ENCODE data around the gene NIM1K. TPM values are rescaled to one million over a fixed set of nuclear protein-coding genes. Genes with fewer than 3 reads are reported as not detected.

NIM1K gene
- total RNA-seq, 1 donor from 2014 or later, result 6.0 TPM

- intact Hi-C loops (cut with DNase I), result no loop called here
- TF ChIP-seq, protein P1, sequence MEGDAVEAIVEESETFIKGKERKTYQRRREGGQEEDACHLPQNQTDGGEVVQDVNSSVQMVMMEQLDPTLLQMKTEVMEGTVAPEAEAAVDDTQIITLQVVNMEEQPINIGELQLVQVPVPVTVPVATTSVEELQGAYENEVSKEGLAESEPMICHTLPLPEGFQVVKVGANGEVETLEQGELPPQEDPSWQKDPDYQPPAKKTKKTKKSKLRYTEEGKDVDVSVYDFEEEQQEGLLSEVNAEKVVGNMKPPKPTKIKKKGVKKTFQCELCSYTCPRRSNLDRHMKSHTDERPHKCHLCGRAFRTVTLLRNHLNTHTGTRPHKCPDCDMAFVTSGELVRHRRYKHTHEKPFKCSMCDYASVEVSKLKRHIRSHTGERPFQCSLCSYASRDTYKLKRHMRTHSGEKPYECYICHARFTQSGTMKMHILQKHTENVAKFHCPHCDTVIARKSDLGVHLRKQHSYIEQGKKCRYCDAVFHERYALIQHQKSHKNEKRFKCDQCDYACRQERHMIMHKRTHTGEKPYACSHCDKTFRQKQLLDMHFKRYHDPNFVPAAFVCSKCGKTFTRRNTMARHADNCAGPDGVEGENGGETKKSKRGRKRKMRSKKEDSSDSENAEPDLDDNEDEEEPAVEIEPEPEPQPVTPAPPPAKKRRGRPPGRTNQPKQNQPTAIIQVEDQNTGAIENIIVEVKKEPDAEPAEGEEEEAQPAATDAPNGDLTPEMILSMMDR (IDR thresholded peaks at IDR 0.05), result no peak
- Histone ChIP-seq H3K27me3 (no peaks in the 10 kb centered on the region), H3K9me3 (no peaks in the 10 kb centered on the region), H3K27ac (no peak overlapping the region), H3K36me3 (no peaks in the 10 kb centered on the region), H3K4me3 (no peak overlapping the region), H3K4me1 (no peaks in the 10 kb centered on the region)
- ATAC-seq (no peak), DNase-seq (no peak)
Measured at GRCh38 chr5:43216941-43217340, 24.9 kb downstream of the NIM1K start.

DNA sequence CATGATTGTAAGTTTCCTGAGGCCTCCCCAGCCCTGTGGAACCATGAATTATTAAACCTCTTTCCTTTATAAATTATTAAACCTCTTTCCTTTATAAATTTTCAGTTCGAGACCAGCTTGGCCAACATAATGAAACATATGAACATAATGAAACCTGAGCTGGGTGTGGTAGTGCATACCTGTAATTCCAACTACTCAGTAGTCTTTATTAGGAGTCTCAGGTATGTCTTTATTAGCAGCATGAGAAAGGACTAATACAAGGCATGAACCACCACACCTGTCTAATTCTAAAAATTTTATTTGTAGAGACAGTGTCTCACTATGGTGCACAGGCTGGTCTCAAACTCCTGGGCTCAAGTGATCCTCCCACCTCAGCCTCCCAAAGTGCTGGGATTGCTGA is 27.1 kb downstream of the NIM1K start:
- no peaks in the 10 kb centered on the region for H3K4me1 ChIP-seq
- H3K9me3 ChIP-seq, result no peaks in the 10 kb centered on the region
- intact Hi-C loops (cut with DNase I), result no loop called here
- no peaks in the 10 kb centered on the region for H3K27me3 ChIP-seq
- TF ChIP-seq, protein P1 (IDR thresholded peaks at IDR 0.05), result no peak
- no peaks in the 10 kb centered on the region for H3K36me3 ChIP-seq
- H3K4me3 ChIP-seq, result no peak overlapping the region
- ATAC-seq (no peak), DNase-seq (no peak)
- H3K27ac ChIP-seq, result no peak overlapping the region

GRCh38 chr5:43221502-43221901 is 29.5 kb downstream of the NIM1K start:
- DNase-seq, result no peak
- TF ChIP-seq, protein P1 (IDR thresholded peaks at IDR 0.05), result no peak
- Histone ChIP-seq H3K4me3 (no peak overlapping the region), H3K9me3 (no peaks in the 10 kb centered on the region), H3K27ac (no peak overlapping the region), H3K36me3 (no peaks in the 10 kb centered on the region), H3K27me3 (no peaks in the 10 kb centered on the region), H3K4me1 (no peaks in the 10 kb centered on the region)
- intact Hi-C loops (cut with DNase I), result no loop called here
- ATAC-seq, result no peak

- no peak for ATAC-seq
- DNase-seq, result no peak
- intact Hi-C loops (cut with DNase I), result no loop called here
Measured at GRCh38 chr5:43225649-43226245, 33.7 kb downstream of the NIM1K start.

DNA sequence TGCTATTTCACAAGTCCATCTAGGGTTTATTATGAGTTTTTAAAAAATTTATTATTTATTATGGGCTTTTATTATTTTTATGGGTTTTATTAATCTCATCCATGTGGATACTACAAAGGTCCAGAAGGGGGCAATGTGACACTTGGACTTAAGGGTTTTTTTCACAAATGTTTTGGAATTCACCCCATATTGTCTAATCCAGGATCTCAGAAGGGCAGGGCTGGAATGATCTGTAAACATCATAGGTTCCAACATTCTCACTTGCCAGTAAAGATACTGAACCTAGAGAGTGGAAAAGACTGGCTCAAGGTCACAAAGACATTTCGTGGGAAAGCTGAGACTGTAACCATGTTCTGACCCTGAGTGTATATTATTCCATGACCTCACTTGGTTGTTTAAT is 35.6 kb downstream of the NIM1K start:
- intact Hi-C loops (cut with DNase I), result no loop called here
- TF ChIP-seq, protein P1 (IDR thresholded peaks at IDR 0.05), result peak; percentile 47

More at GRCh38 chr5:43225649-43226245, 33.7 kb downstream of the NIM1K start:
- TF ChIP-seq, protein P1 (IDR thresholded peaks at IDR 0.05), result no peak
- H3K27ac ChIP-seq, result no peak overlapping the region
- no peaks in the 10 kb centered on the region for H3K9me3 ChIP-seq
- H3K27me3 ChIP-seq, result no peaks in the 10 kb centered on the region
- no peaks in the 10 kb centered on the region for H3K4me1 ChIP-seq
- H3K36me3 ChIP-seq, result no peaks in the 10 kb centered on the region
- no peak overlapping the region for H3K4me3 ChIP-seq

GRCh38 chr5:43230707-43231106 is 38.7 kb downstream of the NIM1K start:
- TF ChIP-seq, protein P1 (IDR thresholded peaks at IDR 0.05), result no peak
- H3K27ac ChIP-seq, result no peak overlapping the region
- no peaks in the 10 kb centered on the region for H3K36me3 ChIP-seq
- no peak for DNase-seq
- no peaks in the 10 kb centered on the region for H3K9me3 ChIP-seq
- no peaks in the 10 kb centered on the region for H3K27me3 ChIP-seq
- H3K4me3 ChIP-seq, result no peak overlapping the region
- ATAC-seq, result no peak
- intact Hi-C loops (cut with DNase I), result no loop called here
- H3K4me1 ChIP-seq, result no peaks in the 10 kb centered on the region

More for the DNA sequence above, 35.6 kb downstream of the NIM1K start:
- no peaks in the 10 kb centered on the region for H3K9me3 ChIP-seq
- H3K4me1 ChIP-seq, result no peaks in the 10 kb centered on the region
- H3K27me3 ChIP-seq, result no peaks in the 10 kb centered on the region
- ATAC-seq, result peak; percentile 60
- no peak for DNase-seq
- H3K27ac ChIP-seq, result no peak overlapping the region
- H3K36me3 ChIP-seq, result no peaks in the 10 kb centered on the region
- H3K4me3 ChIP-seq, result no peak overlapping the region
